OCI-M1 (cell line): Measurements from ENCODE around the gene RNF166.

Experiments used
- DNase-seq: peaks from one replicate; lab custom pipeline; 2025; lab: John Stamatoyannopoulos, UW

RNF166 gene

GRCh38 chr16:88739139-88739976, 33.1 kb upstream of the RNF166 start:
- DNase-seq, result no peak

- DNase-seq, result no peak
Observed at GRCh38 chr16:88738151-88739084, 32.2 kb upstream of the RNF166 start.

GRCh38 chr16:88737298-88738150, 31.3 kb upstream of the RNF166 start:
- peak; percentile 44 for DNase-seq

- DNase-seq, result no peak
Observed at GRCh38 chr16:88736496-88736895, 30.3 kb upstream of the RNF166 start.

- no peak for DNase-seq
Observed at GRCh38 chr16:88736088-88736487, 29.9 kb upstream of the RNF166 start.

GRCh38 chr16:88735616-88736015, 29.4 kb upstream of the RNF166 start:
- DNase-seq, result no peak

- no peak for DNase-seq
Observed at GRCh38 chr16:88735121-88735520, 28.9 kb upstream of the RNF166 start.

GRCh38 chr16:88734361-88734728, 28.1 kb upstream of the RNF166 start:
- no peak for DNase-seq

- no peak for DNase-seq
Observed at GRCh38 chr16:88733630-88734360, 27.6 kb upstream of the RNF166 start.

- no peak for DNase-seq
Observed at GRCh38 chr16:88732961-88733294, 26.7 kb upstream of the RNF166 start.

GRCh38 chr16:88732172-88732960, 26.2 kb upstream of the RNF166 start:
- DNase-seq, result no peak

GRCh38 chr16:88731699-88732098, 25.5 kb upstream of the RNF166 start:
- DNase-seq, result no peak

GRCh38 chr16:88730632-88731607, 24.7 kb upstream of the RNF166 start:
- DNase-seq, result no peak

- DNase-seq, result no peak
Observed at GRCh38 chr16:88727871-88728270, 21.7 kb upstream of the RNF166 start.

GRCh38 chr16:88726981-88727380, 20.8 kb upstream of the RNF166 start:
- DNase-seq, result no peak

- no peak for DNase-seq
Observed at GRCh38 chr16:88726408-88726749, 20.2 kb upstream of the RNF166 start.

- DNase-seq, result no peak
Observed at GRCh38 chr16:88725609-88726407, 19.6 kb upstream of the RNF166 start.

- no peak for DNase-seq
Observed at GRCh38 chr16:88724855-88725555, 18.8 kb upstream of the RNF166 start.
